Hepatocyte (in vitro differentiated cells): Measurements from ENCODE around the gene MT1E.
"Not testable (repeated sequence)": the region's sequence is repeated elsewhere in the genome, so short reads cannot be mapped to it uniquely, and the experiment has no call there.

ENCODE experiments used
- EZH2 ChIP-seq: fragments of 200-600 bp; sonication (generic); IDR thresholded peaks from 2 replicates; pipeline ENCODE4 v1.6.1; 2016; ENCODE audit warnings: antibody characterized with exemption, mild to moderate bottlenecking, borderline replicate concordance
- TF ChIP-seq, protein P1 (sequence below): fragments of 200-600 bp; sonication (generic); IDR thresholded peaks from 2 replicates; pipeline ENCODE4 v1.5.1; 2016; ENCODE audit warnings: antibody characterized with exemption, mild to moderate bottlenecking; ENCODE audit not compliant: poor library complexity

DNA sequence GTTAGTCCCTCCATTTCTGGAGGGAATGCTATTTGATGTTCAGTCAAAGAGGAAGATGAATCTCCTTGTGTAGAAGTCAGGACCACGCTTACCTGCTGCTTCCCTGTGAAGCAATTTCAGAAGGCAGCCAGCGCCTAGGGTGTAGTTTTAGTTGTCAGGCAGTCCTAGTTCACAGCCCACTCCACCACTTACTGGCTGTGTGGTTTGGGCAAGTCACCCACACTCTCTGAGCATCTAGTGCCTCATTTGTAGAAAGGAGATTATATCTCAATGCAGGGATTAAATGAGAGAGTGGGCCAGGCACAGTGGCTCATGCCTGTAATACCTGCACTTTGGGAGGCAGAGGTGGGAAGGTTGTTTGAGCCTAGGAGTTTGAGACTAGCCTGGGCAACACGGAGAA is 46.6 kb downstream of the MT1E start:
- TF ChIP-seq, protein P1, sequence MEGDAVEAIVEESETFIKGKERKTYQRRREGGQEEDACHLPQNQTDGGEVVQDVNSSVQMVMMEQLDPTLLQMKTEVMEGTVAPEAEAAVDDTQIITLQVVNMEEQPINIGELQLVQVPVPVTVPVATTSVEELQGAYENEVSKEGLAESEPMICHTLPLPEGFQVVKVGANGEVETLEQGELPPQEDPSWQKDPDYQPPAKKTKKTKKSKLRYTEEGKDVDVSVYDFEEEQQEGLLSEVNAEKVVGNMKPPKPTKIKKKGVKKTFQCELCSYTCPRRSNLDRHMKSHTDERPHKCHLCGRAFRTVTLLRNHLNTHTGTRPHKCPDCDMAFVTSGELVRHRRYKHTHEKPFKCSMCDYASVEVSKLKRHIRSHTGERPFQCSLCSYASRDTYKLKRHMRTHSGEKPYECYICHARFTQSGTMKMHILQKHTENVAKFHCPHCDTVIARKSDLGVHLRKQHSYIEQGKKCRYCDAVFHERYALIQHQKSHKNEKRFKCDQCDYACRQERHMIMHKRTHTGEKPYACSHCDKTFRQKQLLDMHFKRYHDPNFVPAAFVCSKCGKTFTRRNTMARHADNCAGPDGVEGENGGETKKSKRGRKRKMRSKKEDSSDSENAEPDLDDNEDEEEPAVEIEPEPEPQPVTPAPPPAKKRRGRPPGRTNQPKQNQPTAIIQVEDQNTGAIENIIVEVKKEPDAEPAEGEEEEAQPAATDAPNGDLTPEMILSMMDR = not testable (repeated sequence)
- not testable (repeated sequence) for TF ChIP-seq EZH2
